ENCODE measurements around the gene PCDH9.

The PCDH9 gene

DNA sequence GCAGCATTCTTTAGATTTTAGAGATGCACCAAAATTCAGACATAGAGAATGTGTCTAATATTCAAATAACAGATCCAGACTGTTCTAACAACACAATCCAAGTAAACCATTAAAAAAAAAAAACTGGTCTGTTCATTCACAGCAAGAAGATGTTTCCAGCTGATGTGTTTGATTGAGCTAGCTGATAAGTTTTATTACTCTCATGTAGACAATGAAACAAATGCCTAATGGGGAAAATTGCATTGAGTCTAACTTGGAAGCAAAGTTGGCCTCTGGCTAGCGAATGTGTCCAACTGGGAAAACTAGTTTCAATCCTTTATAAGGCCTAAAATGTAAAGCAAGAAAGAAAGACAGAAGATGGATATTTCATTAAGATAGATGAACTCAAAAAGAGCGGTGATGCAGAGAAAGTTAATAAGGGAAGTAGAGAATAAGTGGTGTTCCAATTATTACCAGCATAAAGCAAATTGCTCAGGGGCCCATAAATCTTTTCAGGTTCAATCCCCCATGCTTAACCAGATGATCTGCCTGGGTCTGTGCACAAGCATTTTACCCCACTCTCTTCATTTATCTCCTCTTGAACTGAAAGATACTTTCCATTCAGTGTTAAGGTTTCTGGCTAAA, 54.2 kb downstream of the PCDH9 start:
- no peaks in the 10 kb centered on the region for H3K9me2 ChIP-seq (replicated peaks; ENCODE audit: low read depth, low read length)
- H3K9me3 ChIP-seq (ENCODE audit: insufficient read depth, low read depth, low read length) = no peaks in the 10 kb centered on the region
- H3K4me1 ChIP-seq (ENCODE audit: insufficient read depth, low read length, poor library complexity, severe bottlenecking) = peaks cover 3% of the 10 kb centered on the region
- no peak overlapping the region for H3K4me3 ChIP-seq (ENCODE audit: low read length, poor library complexity, severe bottlenecking)
- no peaks in the 10 kb centered on the region for H3F3A ChIP-seq (ENCODE audit: low read depth)
- no peaks in the 10 kb centered on the region for H3K36me3 ChIP-seq (ENCODE audit: insufficient read depth, low read length)
- H3K9ac ChIP-seq (ENCODE audit: low read depth, low read length, poor library complexity, severe bottlenecking) = no peak overlapping the region
- TF ChIP-seq EZH2phosphoT487 (IDR thresholded peaks at IDR 0.05; ENCODE audit: borderline replicate concordance) = no peak
- TF ChIP-seq, protein P1, sequence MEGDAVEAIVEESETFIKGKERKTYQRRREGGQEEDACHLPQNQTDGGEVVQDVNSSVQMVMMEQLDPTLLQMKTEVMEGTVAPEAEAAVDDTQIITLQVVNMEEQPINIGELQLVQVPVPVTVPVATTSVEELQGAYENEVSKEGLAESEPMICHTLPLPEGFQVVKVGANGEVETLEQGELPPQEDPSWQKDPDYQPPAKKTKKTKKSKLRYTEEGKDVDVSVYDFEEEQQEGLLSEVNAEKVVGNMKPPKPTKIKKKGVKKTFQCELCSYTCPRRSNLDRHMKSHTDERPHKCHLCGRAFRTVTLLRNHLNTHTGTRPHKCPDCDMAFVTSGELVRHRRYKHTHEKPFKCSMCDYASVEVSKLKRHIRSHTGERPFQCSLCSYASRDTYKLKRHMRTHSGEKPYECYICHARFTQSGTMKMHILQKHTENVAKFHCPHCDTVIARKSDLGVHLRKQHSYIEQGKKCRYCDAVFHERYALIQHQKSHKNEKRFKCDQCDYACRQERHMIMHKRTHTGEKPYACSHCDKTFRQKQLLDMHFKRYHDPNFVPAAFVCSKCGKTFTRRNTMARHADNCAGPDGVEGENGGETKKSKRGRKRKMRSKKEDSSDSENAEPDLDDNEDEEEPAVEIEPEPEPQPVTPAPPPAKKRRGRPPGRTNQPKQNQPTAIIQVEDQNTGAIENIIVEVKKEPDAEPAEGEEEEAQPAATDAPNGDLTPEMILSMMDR (conservative IDR thresholded peaks at IDR 0.05; ENCODE audit: low read length) = no peak
- H2AFZ ChIP-seq (ENCODE audit: low read length) = no peak overlapping the region
- H4K20me1 ChIP-seq (ENCODE audit: insufficient read depth, low read length, poor library complexity, severe bottlenecking) = no peaks in the 10 kb centered on the region
- H3K4me2 ChIP-seq (ENCODE audit: low read depth, low read length, poor library complexity, severe bottlenecking) = no peak overlapping the region
- no peaks in the 10 kb centered on the region for H3K27me3 ChIP-seq (ENCODE audit: insufficient read depth, low read length, poor library complexity, severe bottlenecking)
- no peaks in the 10 kb centered on the region for H3K79me2 ChIP-seq (ENCODE audit: insufficient read depth, low read length)

DNA sequence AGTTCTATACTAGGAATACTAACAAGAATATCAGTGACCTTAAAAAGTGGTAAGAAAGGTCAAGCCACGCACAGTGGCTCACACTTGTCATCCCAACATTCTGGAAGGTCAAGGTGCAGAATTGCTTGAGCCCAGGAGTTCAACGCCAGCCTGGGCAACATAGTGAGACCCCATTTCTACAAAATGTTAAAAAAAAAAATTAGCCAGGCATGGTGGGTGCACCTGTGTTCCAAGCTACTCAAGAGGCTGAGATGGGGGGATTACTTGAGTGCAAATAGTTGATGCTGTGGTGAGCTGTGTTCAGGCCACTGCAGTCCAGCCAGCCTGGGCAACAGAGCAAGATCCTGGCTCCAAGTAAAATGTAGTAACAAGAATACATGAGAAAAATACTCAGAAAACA, 61.8 kb downstream of the PCDH9 start:
- Histone ChIP-seq H3K27me3 (ENCODE audit: insufficient read depth, low read length, poor library complexity, severe bottlenecking) (no peaks in the 10 kb centered on the region), H3K4me1 (ENCODE audit: insufficient read depth, low read length, poor library complexity, severe bottlenecking) (no peaks in the 10 kb centered on the region), H3K79me2 (ENCODE audit: insufficient read depth, low read length) (no peaks in the 10 kb centered on the region), H3K4me2 (ENCODE audit: low read depth, low read length, poor library complexity, severe bottlenecking) (no peak overlapping the region), H2AFZ (ENCODE audit: low read length) (no peak overlapping the region), H3K4me3 (ENCODE audit: low read length, poor library complexity, severe bottlenecking) (no peak overlapping the region), H3K9me2 (replicated peaks; ENCODE audit: low read depth, low read length) (no peaks in the 10 kb centered on the region), H3K9ac (ENCODE audit: low read depth, low read length, poor library complexity, severe bottlenecking) (no peak overlapping the region), H3F3A (ENCODE audit: low read depth) (no peaks in the 10 kb centered on the region), H4K20me1 (ENCODE audit: insufficient read depth, low read length, poor library complexity, severe bottlenecking) (no peaks in the 10 kb centered on the region), H3K9me3 (ENCODE audit: insufficient read depth, low read depth, low read length) (no peaks in the 10 kb centered on the region), H3K36me3 (ENCODE audit: insufficient read depth, low read length) (no peaks in the 10 kb centered on the region)
- TF ChIP-seq, protein P1 (conservative IDR thresholded peaks at IDR 0.05; ENCODE audit: low read length) = no peak
- TF ChIP-seq EZH2phosphoT487 (IDR thresholded peaks at IDR 0.05; ENCODE audit: borderline replicate concordance) = no peak

DNA sequence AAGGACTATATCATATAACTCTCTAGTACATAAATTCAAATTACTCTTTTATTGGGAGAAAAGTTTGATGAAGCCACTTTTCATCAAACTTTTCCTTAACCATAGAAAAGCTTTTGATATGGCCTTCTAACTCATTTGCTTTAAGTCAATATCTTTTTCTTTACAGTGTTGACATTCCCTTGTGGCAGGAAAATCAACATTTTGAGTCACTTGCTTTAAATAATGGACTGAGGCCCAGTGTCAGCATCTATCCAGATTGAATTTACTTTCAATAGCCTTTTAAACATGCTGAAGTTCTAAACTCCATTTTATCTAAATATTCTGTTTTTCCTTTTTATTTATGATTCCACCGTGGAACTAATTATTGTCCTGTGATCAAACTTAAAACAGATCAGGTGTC, 62.7 kb downstream of the PCDH9 start:
- TF ChIP-seq EZH2phosphoT487 (IDR thresholded peaks at IDR 0.05; ENCODE audit: borderline replicate concordance) = no peak
- TF ChIP-seq, protein P1 (conservative IDR thresholded peaks at IDR 0.05; ENCODE audit: low read length) = no peak
- Histone ChIP-seq H3K9me3 (ENCODE audit: insufficient read depth, low read depth, low read length) (no peaks in the 10 kb centered on the region), H3K36me3 (ENCODE audit: insufficient read depth, low read length) (no peaks in the 10 kb centered on the region), H4K20me1 (ENCODE audit: insufficient read depth, low read length, poor library complexity, severe bottlenecking) (no peaks in the 10 kb centered on the region), H3K9me2 (replicated peaks; ENCODE audit: low read depth, low read length) (no peaks in the 10 kb centered on the region), H3K4me2 (ENCODE audit: low read depth, low read length, poor library complexity, severe bottlenecking) (no peak overlapping the region), H2AFZ (ENCODE audit: low read length) (no peak overlapping the region), H3K79me2 (ENCODE audit: insufficient read depth, low read length) (no peaks in the 10 kb centered on the region), H3K27me3 (ENCODE audit: insufficient read depth, low read length, poor library complexity, severe bottlenecking) (no peaks in the 10 kb centered on the region), H3K9ac (ENCODE audit: low read depth, low read length, poor library complexity, severe bottlenecking) (no peak overlapping the region), H3K4me1 (ENCODE audit: insufficient read depth, low read length, poor library complexity, severe bottlenecking) (no peaks in the 10 kb centered on the region), H3K4me3 (ENCODE audit: low read length, poor library complexity, severe bottlenecking) (no peak overlapping the region), H3F3A (ENCODE audit: low read depth) (no peaks in the 10 kb centered on the region)

All from Loucy (cell line).